ENCODE data around the gene EN2. TPM values are rescaled to one million over a fixed set of nuclear protein-coding genes. Genes with fewer than 3 reads are reported as not detected.

EN2 gene
- total and polyA plus RNA-seq, 2 experiments from 2014 or later, result not detected

- H3K27me3 ChIP-seq (replicated peaks; ENCODE audit: insufficient read depth), result peaks cover 29% of the 10 kb centered on the region
- no peak overlapping the region for H3K9ac ChIP-seq
- no peaks in the 10 kb centered on the region for H3K9me2 ChIP-seq (ENCODE audit: insufficient read depth)
- no peak overlapping the region for H3K4me3 ChIP-seq
- no peaks in the 10 kb centered on the region for H3F3A ChIP-seq (ENCODE audit: insufficient read depth)
- DNase-seq, result no peak
- H3K27ac ChIP-seq, result no peak overlapping the region
- WGBS, 2 experiments (ENCODE audit: low coverage in 1 of 2, low lambda C conversion rate in 2 of 2, missing lambda C conversion rate in 2 of 2), result 18 to 19% methylated on average over 10 of the region's 10 CpGs
- H3K4me2 ChIP-seq (ENCODE audit: unreplicated experiment), result no peak overlapping the region
- in situ Hi-C loops (cut with MboI), result no loop called here
- no peaks in the 10 kb centered on the region for H3K4me1 ChIP-seq (ENCODE audit: insufficient read depth)
- no peaks in the 10 kb centered on the region for H4K20me1 ChIP-seq (ENCODE audit: insufficient read depth)
- TF ChIP-seq EZH2phosphoT487 (IDR thresholded peaks at IDR 0.05; ENCODE audit: insufficient read depth, low read depth) (no peak), EZH2 (IDR thresholded peaks at IDR 0.05; ENCODE audit: insufficient read depth, poor library complexity, severe bottlenecking) (no peak)
- H3K79me2 ChIP-seq (ENCODE audit: insufficient read depth), result no peaks in the 10 kb centered on the region
- H3K9me3 ChIP-seq (ENCODE audit: low read depth), result no peaks in the 10 kb centered on the region
- H3K36me3 ChIP-seq (ENCODE audit: low read depth), result no peaks in the 10 kb centered on the region
- no peak overlapping the region for H2AFZ ChIP-seq
Measured at GRCh38 chr7:155422151-155422550, 35.8 kb upstream of the EN2 start.

GRCh38 chr7:155422599-155423336 lies 35.2 kb upstream of the EN2 start:
- Histone ChIP-seq H3K9ac (no peak overlapping the region), H3K27ac (no peak overlapping the region), H2AFZ (no peak overlapping the region), H3F3A (ENCODE audit: insufficient read depth) (no peaks in the 10 kb centered on the region), H3K9me3 (ENCODE audit: low read depth) (no peaks in the 10 kb centered on the region), H3K4me2 (ENCODE audit: unreplicated experiment) (no peak overlapping the region), H3K27me3 (replicated peaks; ENCODE audit: insufficient read depth) (peaks cover 35% of the 10 kb centered on the region), H3K4me3 (no peak overlapping the region), H3K9me2 (ENCODE audit: insufficient read depth) (no peaks in the 10 kb centered on the region), H4K20me1 (ENCODE audit: insufficient read depth) (no peaks in the 10 kb centered on the region), H3K36me3 (ENCODE audit: low read depth) (no peaks in the 10 kb centered on the region), H3K79me2 (ENCODE audit: insufficient read depth) (no peaks in the 10 kb centered on the region), H3K4me1 (ENCODE audit: insufficient read depth) (no peaks in the 10 kb centered on the region)
- TF ChIP-seq EZH2 (IDR thresholded peaks at IDR 0.05; ENCODE audit: insufficient read depth, poor library complexity, severe bottlenecking) (no peak), EZH2phosphoT487 (IDR thresholded peaks at IDR 0.05; ENCODE audit: insufficient read depth, low read depth) (no peak)
- in situ Hi-C loops (cut with MboI), result no loop called here
- DNase-seq, result no peak
- WGBS, 2 experiments (ENCODE audit: low coverage in 1 of 2, low lambda C conversion rate in 2 of 2, missing lambda C conversion rate in 2 of 2), result 47 to 48% methylated on average over 18 to 19 of the region's 19 CpGs

DNA sequence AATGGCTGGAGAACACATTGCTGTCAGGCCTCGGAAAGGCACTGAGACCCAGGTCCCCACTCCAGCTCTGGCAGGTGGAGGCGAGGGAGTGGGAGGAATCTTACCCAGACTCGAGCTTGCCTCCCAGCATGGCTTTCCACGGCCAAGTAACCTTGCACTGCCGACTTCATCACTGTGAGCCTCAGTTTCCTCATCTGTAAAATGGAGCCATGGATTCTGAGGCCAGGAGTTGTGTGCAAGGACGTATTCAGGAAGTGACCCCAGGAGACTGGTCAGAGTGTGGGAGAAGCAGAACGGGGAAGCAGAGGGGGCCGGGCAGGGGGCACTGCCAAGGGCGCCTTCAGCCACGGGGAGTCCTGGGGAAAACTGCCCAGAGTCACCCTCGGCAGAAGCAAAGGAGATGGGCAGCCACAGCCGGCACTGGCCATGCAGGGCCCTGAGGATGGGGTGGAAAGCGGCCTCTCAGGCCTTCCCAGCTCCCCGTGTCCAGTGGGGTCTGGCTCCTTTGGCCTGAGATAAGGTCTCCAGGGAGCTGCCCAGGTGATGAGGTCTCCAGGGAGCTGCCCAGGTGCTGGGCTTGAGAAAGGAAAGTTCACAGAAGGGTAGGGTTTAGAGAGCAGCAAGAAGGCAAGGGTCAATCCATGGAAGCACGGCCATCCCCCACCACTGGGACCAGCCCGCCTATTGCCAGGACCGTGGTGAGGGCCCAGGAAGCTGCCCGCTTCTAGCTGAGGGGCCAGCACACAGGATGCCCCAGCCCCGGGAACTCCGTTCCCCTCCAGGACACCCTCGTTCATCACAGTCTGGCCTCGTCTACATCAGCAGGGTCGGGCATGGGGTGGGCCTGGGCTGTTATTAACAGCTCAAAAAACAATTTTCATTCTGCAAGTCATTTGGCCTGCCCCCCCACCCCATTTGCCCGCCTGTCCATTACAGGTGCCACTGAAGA lies 34.3 kb upstream of the EN2 start:
- no peaks in the 10 kb centered on the region for H3K79me2 ChIP-seq (ENCODE audit: insufficient read depth)
- H3K4me3 ChIP-seq, result no peak overlapping the region
- no peak overlapping the region for H3K27ac ChIP-seq
- no peak overlapping the region for H3K9ac ChIP-seq
- H3K9me3 ChIP-seq (ENCODE audit: low read depth), result no peaks in the 10 kb centered on the region
- no peaks in the 10 kb centered on the region for H3F3A ChIP-seq (ENCODE audit: insufficient read depth)
- H3K9me2 ChIP-seq (ENCODE audit: insufficient read depth), result no peaks in the 10 kb centered on the region
- no peak for DNase-seq
- TF ChIP-seq EZH2phosphoT487 (IDR thresholded peaks at IDR 0.05; ENCODE audit: insufficient read depth, low read depth), result no peak
- 42 to 44% methylated on average over 24 of the region's 24 CpGs for WGBS, 2 experiments (ENCODE audit: low coverage in 1 of 2, low lambda C conversion rate in 2 of 2, missing lambda C conversion rate in 2 of 2)
- H4K20me1 ChIP-seq (ENCODE audit: insufficient read depth), result no peaks in the 10 kb centered on the region
- H2AFZ ChIP-seq, result no peak overlapping the region
- no peaks in the 10 kb centered on the region for H3K36me3 ChIP-seq (ENCODE audit: low read depth)
- H3K4me2 ChIP-seq (ENCODE audit: unreplicated experiment), result no peak overlapping the region
- peaks cover 39% of the 10 kb centered on the region for H3K27me3 ChIP-seq (replicated peaks; ENCODE audit: insufficient read depth)
- in situ Hi-C loops (cut with MboI), result no loop called here
- no peaks in the 10 kb centered on the region for H3K4me1 ChIP-seq (ENCODE audit: insufficient read depth)

DNA sequence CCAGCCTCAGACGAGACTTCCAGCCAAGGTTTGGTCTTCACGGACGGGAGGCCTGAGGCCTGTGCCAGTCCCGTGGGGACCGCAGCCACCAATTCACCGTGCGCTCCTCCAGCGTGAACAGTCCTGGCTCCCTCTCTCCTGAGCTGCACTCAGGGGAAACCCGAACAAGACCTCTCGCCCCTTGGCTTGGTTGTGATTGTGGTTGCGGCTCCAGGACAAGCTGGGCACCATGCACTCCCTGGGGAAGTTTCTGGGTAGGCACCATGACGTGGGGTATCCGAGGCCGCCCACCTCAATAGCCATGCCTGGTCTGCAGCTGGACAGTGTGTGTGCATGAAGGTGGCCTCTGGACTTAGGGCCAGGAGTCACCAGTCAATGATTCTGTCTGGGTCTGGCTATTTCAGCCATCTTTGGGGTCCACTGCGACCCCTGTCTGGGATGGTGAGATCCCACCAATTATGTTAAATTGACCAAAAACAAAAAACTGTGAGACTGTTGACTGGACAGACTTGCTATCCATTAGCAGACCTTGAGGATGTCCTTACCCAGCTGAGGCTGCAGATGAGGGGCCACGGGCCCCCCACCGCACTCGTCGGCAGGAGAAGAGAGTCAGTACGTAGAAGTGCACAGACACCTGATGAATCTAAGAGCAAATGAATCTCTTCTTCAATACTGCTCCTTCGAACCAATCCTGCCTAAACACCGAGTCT lies 33.5 kb upstream of the EN2 start:
- Histone ChIP-seq H3K4me3 (no peak overlapping the region), H3K4me2 (ENCODE audit: unreplicated experiment) (no peak overlapping the region), H3K4me1 (ENCODE audit: insufficient read depth) (no peaks in the 10 kb centered on the region), H3K9me3 (ENCODE audit: low read depth) (no peaks in the 10 kb centered on the region), H3K27me3 (replicated peaks; ENCODE audit: insufficient read depth) (peaks cover 39% of the 10 kb centered on the region), H3K27ac (no peak overlapping the region), H3F3A (ENCODE audit: insufficient read depth) (no peaks in the 10 kb centered on the region), H3K79me2 (ENCODE audit: insufficient read depth) (no peaks in the 10 kb centered on the region), H2AFZ (no peak overlapping the region), H3K36me3 (ENCODE audit: low read depth) (no peaks in the 10 kb centered on the region), H3K9me2 (ENCODE audit: insufficient read depth) (no peaks in the 10 kb centered on the region), H3K9ac (no peak overlapping the region), H4K20me1 (ENCODE audit: insufficient read depth) (no peaks in the 10 kb centered on the region)
- WGBS, 2 experiments (ENCODE audit: low coverage in 1 of 2, low lambda C conversion rate in 2 of 2, missing lambda C conversion rate in 2 of 2), result 60 to 61% methylated on average over 22 of the region's 22 CpGs
- in situ Hi-C loops (cut with MboI), result no loop called here
- no peak for DNase-seq
- TF ChIP-seq EZH2phosphoT487 (IDR thresholded peaks at IDR 0.05; ENCODE audit: insufficient read depth, low read depth) (no peak), EZH2 (IDR thresholded peaks at IDR 0.05; ENCODE audit: insufficient read depth, poor library complexity, severe bottlenecking) (no peak)

All from GM23248 (cell line).